ENCODE data around the gene MMP21. TPM values are rescaled to one million over a fixed set of nuclear protein-coding genes. Genes with fewer than 3 reads are reported as not detected.
A peak's percentile ranks its signal among the peaks of the same experiment; 100 is the strongest.

The MMP21 gene
- total and polyA plus RNA-seq, 2 of the 13 experiments (the other 11 are each of a cell fraction or from before 2014, with no cell fraction given), result not detected

- 0 out of 2 replicates have a peak, but pooled peaks have one; percentile 11 for TF ChIP-seq HOMEZ (CRISPR knock-in tag; IDR thresholded peaks at IDR 0.05; ENCODE audit: low read depth)
- TF ChIP-seq ZNF605 (CRISPR knock-in tag; IDR thresholded peaks at IDR 0.05), result peak; percentile 86
- TF ChIP-seq ZNF326 (CRISPR knock-in tag; IDR thresholded peaks at IDR 0.05; ENCODE audit: borderline replicate concordance), result no peak
- TF ChIP-seq TRIM22 (IDR thresholded peaks at IDR 0.05), result no peak
- TF ChIP-seq SOX5 (CRISPR knock-in tag; IDR thresholded peaks at IDR 0.05; ENCODE audit: borderline replicate concordance), result 0 out of 2 replicates have a peak, but pooled peaks have one; percentile 27
- TF ChIP-seq NFIB (CRISPR knock-in tag; IDR thresholded peaks at IDR 0.05; ENCODE audit: borderline replicate concordance), result no peak
- no peak for TF ChIP-seq ZNF567 (CRISPR knock-in tag; IDR thresholded peaks at IDR 0.05; ENCODE audit: borderline replicate concordance)
- TF ChIP-seq CSRNP1 (CRISPR knock-in tag; IDR thresholded peaks at IDR 0.05), result peak; percentile 69; the same call in 1 of the 2 replicates
- no peak for TF ChIP-seq NFIC (IDR thresholded peaks at IDR 0.05; ENCODE audit: low read length)
- peak; percentile 65 for TF ChIP-seq ZNF256 (CRISPR knock-in tag; conservative IDR thresholded peaks at IDR 0.05)
- no peak; the same call in none of the 2 replicates for TF ChIP-seq HNF1B (CRISPR knock-in tag; IDR thresholded peaks at IDR 0.05)
- TF ChIP-seq TOPORS (CRISPR knock-in tag; IDR thresholded peaks at IDR 0.05), result peak; percentile 49
- no peak for TF ChIP-seq ZNF775 (CRISPR knock-in tag; IDR thresholded peaks at IDR 0.05; ENCODE audit: borderline replicate concordance)
- no peak for TF ChIP-seq ZNF841 (CRISPR knock-in tag; IDR thresholded peaks at IDR 0.05; ENCODE audit: borderline replicate concordance)
- peak; percentile 96 for TF ChIP-seq YEATS2 (CRISPR knock-in tag; IDR thresholded peaks at IDR 0.05; ENCODE audit: borderline replicate concordance)
- peak; percentile 23; the same call in 1 of the 2 replicates for TF ChIP-seq HMGXB3 (CRISPR knock-in tag; IDR thresholded peaks at IDR 0.05; ENCODE audit: borderline replicate concordance)
- peak; percentile 56 for TF ChIP-seq XRCC5 (optimal IDR thresholded peaks at IDR 0.05; ENCODE audit: low read length)
- peak; percentile 61 for TF ChIP-seq ETV5 (CRISPR knock-in tag; IDR thresholded peaks at IDR 0.05; ENCODE audit: borderline replicate concordance)
Measured at GRCh38 chr10:125719173-125720001, 56.2 kb downstream of the MMP21 start, which contains the start of gene EDRF1 (continued).
